Esophagus muscularis mucosa (tissue), 3 donors: ENCODE results near the gene PTCHD1.

Experiments used
- POLR2AphosphoS5 ChIP-seq, 2 donors: sonication (generic); formaldehyde crosslinking; IDR thresholded peaks; one replicate each; pipeline ENCODE4 v1.6.1; 2017; ENCODE audit warnings: antibody characterized with exemption in 2 of 2
- TF ChIP-seq, protein P1 (sequence below), 3 experiments: fragments of 200-600 bp in 2 of 3; fragments of 450-650 bp in 1 of 3; sonication (generic) in 2 of 3; IDR thresholded peaks; one replicate each; pipeline ENCODE4 v1.5.1; 2017 to 2019; ENCODE audit warnings: antibody characterized with exemption in 3 of 3, mild to moderate bottlenecking in 2 of 3, moderate library complexity in 1 of 3

GRCh38 chrX:23376581-23376980, 41.9 kb downstream of the PTCHD1 start:
- TF ChIP-seq, protein P1, sequence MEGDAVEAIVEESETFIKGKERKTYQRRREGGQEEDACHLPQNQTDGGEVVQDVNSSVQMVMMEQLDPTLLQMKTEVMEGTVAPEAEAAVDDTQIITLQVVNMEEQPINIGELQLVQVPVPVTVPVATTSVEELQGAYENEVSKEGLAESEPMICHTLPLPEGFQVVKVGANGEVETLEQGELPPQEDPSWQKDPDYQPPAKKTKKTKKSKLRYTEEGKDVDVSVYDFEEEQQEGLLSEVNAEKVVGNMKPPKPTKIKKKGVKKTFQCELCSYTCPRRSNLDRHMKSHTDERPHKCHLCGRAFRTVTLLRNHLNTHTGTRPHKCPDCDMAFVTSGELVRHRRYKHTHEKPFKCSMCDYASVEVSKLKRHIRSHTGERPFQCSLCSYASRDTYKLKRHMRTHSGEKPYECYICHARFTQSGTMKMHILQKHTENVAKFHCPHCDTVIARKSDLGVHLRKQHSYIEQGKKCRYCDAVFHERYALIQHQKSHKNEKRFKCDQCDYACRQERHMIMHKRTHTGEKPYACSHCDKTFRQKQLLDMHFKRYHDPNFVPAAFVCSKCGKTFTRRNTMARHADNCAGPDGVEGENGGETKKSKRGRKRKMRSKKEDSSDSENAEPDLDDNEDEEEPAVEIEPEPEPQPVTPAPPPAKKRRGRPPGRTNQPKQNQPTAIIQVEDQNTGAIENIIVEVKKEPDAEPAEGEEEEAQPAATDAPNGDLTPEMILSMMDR (IDR thresholded peaks at IDR 0.05) = no peak
- no peak for TF ChIP-seq POLR2AphosphoS5 (IDR thresholded peaks at IDR 0.05)
